Measurements from ENCODE around the gene STYXL2.

Gene STYXL2

DNA sequence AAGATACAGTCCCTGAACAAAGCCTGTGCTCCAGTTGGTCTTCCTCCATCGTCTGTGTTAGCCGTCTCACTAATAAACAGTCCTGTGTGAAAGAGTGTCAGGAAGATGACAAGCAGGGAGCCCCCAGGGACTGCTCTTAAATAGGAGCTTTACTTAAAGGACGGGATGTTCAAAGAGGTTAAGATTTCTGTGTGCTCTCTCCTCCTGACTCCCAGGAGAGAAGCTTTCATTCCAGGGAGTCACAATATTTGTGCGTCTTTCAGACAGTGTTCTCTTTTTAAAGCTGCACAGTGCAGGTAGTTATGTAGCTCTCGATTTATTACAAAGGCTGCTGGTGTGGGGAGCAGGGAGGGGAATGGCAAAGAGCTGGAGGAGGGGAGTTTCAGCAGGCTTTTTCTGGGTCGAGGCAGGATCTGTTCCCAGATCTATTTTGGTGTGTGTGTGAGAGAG lies 43.5 kb downstream of the STYXL2 start:
- DNase-seq = no peak

DNA sequence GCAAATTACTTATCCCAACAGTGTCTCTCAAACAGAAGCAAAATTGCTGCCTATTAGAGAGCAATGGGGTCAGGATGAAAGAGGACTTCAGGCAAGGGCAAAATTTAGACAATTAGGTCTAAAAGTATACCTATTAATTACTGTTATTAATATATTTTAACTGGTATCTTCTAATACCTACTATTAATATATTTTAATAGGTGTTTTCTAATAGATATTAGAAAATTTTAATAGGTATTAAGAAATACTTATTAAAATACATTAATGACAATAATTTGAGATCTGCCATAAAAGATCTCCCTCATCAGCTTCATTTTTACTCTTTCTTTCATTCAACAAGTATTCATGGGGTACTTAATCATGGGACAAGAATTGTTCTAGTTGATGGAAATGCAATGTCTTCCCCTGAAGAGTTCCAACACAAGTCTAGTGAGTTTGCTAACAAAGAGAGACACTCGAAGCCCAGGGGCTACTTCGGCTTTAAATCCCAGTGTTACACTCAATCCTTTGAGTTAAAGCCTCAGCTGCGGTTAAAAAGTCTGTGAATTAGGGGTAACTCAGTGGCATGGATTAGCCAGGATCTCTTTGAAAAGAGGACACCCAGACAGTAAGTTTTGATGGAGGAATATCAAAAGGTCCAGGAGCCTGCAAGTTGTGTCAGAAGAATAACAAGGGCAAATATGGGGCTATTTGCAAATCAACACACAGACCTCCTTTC lies 44.1 kb downstream of the STYXL2 start:
- no peak for DNase-seq

DNA sequence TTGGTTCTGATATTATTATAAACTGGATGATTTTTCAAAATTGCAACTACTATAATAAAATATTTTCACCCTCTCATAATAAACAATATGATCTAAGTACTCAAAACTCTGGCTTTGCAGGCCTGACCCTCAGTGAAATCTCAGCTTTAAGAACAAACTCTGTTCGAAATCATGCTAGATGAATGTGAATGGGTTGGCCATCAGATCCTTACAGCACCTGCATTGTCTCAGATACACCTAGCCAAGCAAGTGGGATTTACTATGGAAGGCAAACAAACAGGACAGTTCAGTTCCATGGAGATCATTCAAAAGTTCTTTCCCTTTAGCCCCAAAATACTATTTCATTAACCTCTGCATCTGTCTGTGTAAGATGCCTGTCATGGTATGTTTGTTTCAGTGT lies 44.8 kb downstream of the STYXL2 start:
- no peak for DNase-seq

DNA sequence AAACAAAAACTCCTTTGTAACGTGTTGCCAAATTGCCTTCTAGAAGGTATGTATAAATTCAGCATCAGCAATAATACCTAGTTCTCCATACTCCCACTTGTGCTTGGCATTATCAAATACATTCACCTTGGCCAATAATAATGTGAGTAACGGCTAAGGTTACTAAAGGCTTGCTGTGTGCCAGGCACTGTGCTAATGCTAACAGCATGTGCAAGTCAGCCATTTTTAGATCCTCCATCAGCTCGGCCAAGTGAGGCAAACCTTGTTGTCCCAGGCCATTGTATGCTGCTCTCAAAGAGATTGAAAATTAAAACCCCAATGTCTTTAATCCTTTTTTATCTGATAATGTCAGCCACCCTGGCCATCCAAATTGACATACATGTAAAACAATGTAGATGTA lies 48.1 kb downstream of the STYXL2 start:
- DNase-seq = no peak
